ENCODE results near the gene TAP1. TPM values are rescaled to one million over a fixed set of nuclear protein-coding genes. Genes with fewer than 3 reads are reported as not detected.

Gene TAP1
- total and polyA plus RNA-seq, 2 of the 8 experiments (the other 6 are each of a cell fraction or from before 2014, with no cell fraction given): 16.8 to 22.0 TPM

GRCh38 chr6:32851025-32851424, 2.5 kb downstream of the TAP1 start:
- Histone ChIP-seq H3K4me3 (ENCODE audit: extremely low read depth in 1 of 4, insufficient read depth in 2 of 4, low read depth in 3 of 4, low read length in 4 of 4) (no peak overlapping the region), H3K4ac (replicated peaks; ENCODE audit: insufficient read length, low read depth, low read length) (no peak overlapping the region), H2AK5ac (ENCODE audit: low read depth, low read length) (no peak overlapping the region), H3K27me3 (replicated peaks in 1 of 4; ENCODE audit: control insufficient read depth in 3 of 4, extremely low read depth in 1 of 4, insufficient read depth in 3 of 4, low read length in 3 of 4) (peaks cover 6 to 39% (median 33%) of the 10 kb centered on the region in 4 experiments), H3K18ac (ENCODE audit: extremely low read depth, low read length) (no peak overlapping the region), H3K9ac (replicated peaks in 1 of 4; ENCODE audit: extremely low read depth in 1 of 4, low read depth in 3 of 4, low read length in 3 of 4) (no peak overlapping the region), H2AFZ (ENCODE audit: low read length) (no peak overlapping the region), H3K23me2 (ENCODE audit: low read depth, low read length) (peaks cover 13% of the 10 kb centered on the region), H3K56ac (replicated peaks; ENCODE audit: insufficient read length, low read depth, low read length) (no peak overlapping the region), H3K14ac (ENCODE audit: insufficient read length) (no peak overlapping the region), H3K4me1 (replicated peaks in 1 of 4; ENCODE audit: control insufficient read depth in 3 of 4, insufficient read depth in 4 of 4, low read length in 3 of 4) (peaks cover 0 to 4% (median 1%) of the 10 kb centered on the region in 4 experiments; a peak in 4 of 7 replicates), H2BK12ac (ENCODE audit: low read depth, low read length) (no peak overlapping the region), H2BK20ac (ENCODE audit: low read length) (no peak overlapping the region), H3K27ac (ENCODE audit: low read depth, low read length) (no peak overlapping the region), H4K91ac (replicated peaks; ENCODE audit: insufficient read length, low read length) (no peak overlapping the region), H2BK120ac (replicated peaks; ENCODE audit: low read depth, low read length) (no peak overlapping the region), H3K23ac (ENCODE audit: insufficient read length) (no peak overlapping the region), H3K36me3 (ENCODE audit: control insufficient read depth in 2 of 4, insufficient read depth in 4 of 4, low read length in 3 of 4) (peaks cover 0 to 9% (median 0%) of the 10 kb centered on the region in 4 experiments; a peak in 5 of 8 replicates), H3K79me2 (ENCODE audit: control insufficient read depth in 1 of 2, insufficient read depth in 2 of 2, low read length in 2 of 2) (no peaks in the 10 kb centered on the region), H4K8ac (ENCODE audit: extremely low read depth, insufficient read depth, low read length) (no peak overlapping the region), H4K20me1 (replicated peaks in 1 of 2; ENCODE audit: control insufficient read depth in 1 of 2, insufficient read depth in 2 of 2, low read length in 2 of 2) (no peaks in the 10 kb centered on the region), H3K79me1 (ENCODE audit: low read depth, low read length) (no peaks in the 10 kb centered on the region), H3K9me3 (ENCODE audit: insufficient read depth in 2 of 2, low read depth in 1 of 2, low read length in 1 of 2) (no peaks in the 10 kb centered on the region), H4K5ac (ENCODE audit: insufficient read length, low read depth, low read length) (no peak overlapping the region), H2BK5ac (ENCODE audit: low read depth, low read length) (no peak overlapping the region), H3K4me2 (ENCODE audit: insufficient read depth in 1 of 2, low read depth in 2 of 2, low read length in 2 of 2) (no peak overlapping the region), H2BK15ac (ENCODE audit: low read length) (no peak overlapping the region)
- 79% methylated on average over 4 of the region's 4 CpGs; no CpG with 5 or more reads in 1 of the 2 experiments for WGBS, 2 experiments (ENCODE audit: extremely low coverage in 1 of 2, insufficient coverage in 1 of 2, insufficient read length in 1 of 2, insufficient replicate concordance in 2 of 2, low coverage in 1 of 2, low lambda C conversion rate in 2 of 2, missing lambda C conversion rate in 1 of 2)
- ChIA-PET POLR2A (ENCODE audit: partially characterized antibody) (interaction anchor here (1.3 to 1.7 kb wide), 2 partner anchors 12 to 123 kb away, joined by 3 to 6 read pairs; partner anchors contain the start of gene TAP2), CTCF (ENCODE audit: partially characterized antibody) (interaction anchor here (1.0 to 3.3 kb wide), 9 partner anchors 9 to 30 kb away, joined by 3 to 26 read pairs (median 5); partner anchors contain the start of gene TAP2)
- no peak for TF ChIP-seq BRCA1 (IDR thresholded peaks at IDR 0.05; ENCODE audit: low read depth, low read length)
- DNase-seq (ENCODE audit: low read depth in 1 of 2, low spot score in 2 of 2) (no peak), FAIRE-seq (no peak)

Measured in H1 (cell line).